SH-SY5Y (cell line): ENCODE results near the gene CNTLN.

Experiments
- GATA2 ChIP-seq: IDR thresholded peaks from 2 replicates; pipeline ENCODE4 v1.6.1; 2011; ENCODE audit warnings: mild to moderate bottlenecking, low read depth, low read length
- GATA3 ChIP-seq: IDR thresholded peaks from 2 replicates; pipeline ENCODE4 v1.6.1; 2011; ENCODE audit warnings: low read depth, mild to moderate bottlenecking, low read length, moderate library complexity

DNA sequence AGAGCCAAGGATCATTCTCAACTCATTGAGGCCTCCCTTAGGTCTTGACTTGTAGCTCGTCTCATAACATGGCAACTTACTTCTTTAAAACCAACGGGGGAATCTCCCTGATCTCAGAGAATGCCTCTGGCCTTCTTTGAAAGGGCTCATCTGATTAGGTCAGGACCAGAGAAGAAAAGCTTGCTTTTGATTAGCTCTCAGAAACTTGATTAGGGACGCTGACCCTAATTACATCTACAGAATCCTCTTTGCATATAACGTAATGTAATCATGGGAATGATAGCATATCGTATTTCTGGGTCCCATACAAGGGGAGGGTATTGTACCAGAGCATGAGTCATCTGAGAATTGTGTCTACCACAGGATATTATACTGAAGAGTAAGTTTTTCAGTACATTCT lies 318.9 kb downstream of the CNTLN start:
- TF ChIP-seq GATA2: no peak
- no peak for TF ChIP-seq GATA3
